Activated CD8-positive, alpha-beta memory T cell treated with anti-CD3 and anti-CD28 coated beads for 36 hours (primary cell): ENCODE measurements around the gene CYB5B. TPM values are rescaled to one million over a fixed set of nuclear protein-coding genes. Genes with fewer than 3 reads are reported as not detected.
"Not testable (repeated sequence)": the region's sequence is repeated elsewhere in the genome, so short reads cannot be mapped to it uniquely, and the experiment has no call there.

Source experiments
- CTCF ChIA-PET: fragments of 350-600 bp; sonication (Branson Sonifier 250); formaldehyde crosslinking; loops from one replicate; lab custom pipeline; 2021; ENCODE audit warnings: antibody characterized with exemption; lab: Charles Lee
- POLR2A ChIA-PET: fragments of 350-600 bp; sonication (Branson Sonifier 250); formaldehyde crosslinking; loops from one replicate; lab custom pipeline; 2021; ENCODE audit warnings: antibody characterized with exemption; lab: Charles Lee
- total RNA-seq, 2 experiments: library from RNA; stranded (reverse); gene quantifications; one replicate each; pipeline ENCODE4 v1.2.3, GENCODE V29; 2021

CYB5B gene
- total RNA-seq, 2 experiments from 2014 or later = 168 to 170 TPM

DNA sequence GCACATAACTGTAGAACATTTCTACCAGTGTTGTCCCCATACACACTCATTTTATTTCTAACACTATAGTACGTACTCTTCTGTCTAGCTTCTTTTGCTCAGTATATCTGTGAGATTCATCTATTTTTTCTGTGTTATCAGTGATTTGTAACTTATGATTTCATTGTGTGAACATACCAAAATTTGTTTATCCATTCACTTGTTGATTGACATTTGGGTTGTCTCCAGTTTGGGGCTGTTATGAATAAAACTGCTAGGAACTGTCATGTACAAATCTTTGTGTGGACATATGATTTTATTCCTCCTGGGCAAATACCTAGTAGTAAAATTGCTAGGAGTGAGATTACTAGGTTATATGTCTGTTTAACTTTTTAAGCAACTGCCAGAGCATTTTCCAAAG lies 9.6 kb downstream of the CYB5B start:
- ChIA-PET CTCF (interaction anchor here (0.7 to 0.9 kb wide), 2 partner anchors 16 to 22 kb away, joined by 3 to 5 read pairs; no protein-coding TSS in a partner anchor), POLR2A (interaction anchor here (0.6 kb wide), 1 partner anchor 210 kb away, joined by 3 read pairs; no protein-coding TSS in a partner anchor)

DNA sequence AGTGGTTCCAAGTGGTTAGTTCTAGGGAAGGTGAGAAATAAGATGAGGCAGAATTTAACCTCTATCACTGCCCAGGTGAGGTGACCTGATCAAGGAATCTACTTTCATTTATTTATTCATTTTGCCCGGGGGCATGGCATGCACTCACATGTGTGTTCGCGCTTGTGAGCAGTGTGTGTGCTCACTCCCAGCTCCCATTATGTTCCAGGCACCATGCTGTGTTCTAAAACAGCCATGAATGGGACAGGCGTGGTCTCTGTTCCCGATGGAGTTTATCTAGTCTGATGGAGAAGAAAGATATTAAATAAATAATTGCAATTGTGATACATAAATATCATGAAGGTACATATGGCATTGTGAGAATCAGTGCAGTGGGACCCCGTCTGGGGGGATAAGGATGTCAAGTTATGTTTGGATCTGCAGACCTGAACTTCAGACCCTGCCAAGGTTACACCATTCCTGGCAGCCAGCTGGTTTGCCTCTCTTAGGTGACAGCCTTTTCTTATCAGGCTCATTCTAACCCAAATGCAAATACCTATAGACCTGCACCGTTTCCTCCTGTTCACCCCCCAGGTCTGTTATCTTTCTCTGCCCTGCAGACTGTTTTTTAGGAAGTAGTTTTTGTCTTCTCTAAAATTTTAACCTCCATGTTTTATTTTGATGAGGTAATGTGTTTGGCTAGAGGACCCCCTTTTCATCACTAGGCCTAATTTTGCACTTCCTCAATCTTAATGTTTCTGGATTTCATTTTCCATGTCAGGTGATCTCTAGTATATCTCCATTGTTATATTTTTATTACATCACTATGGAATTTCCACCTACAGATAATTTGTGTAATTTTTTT lies 11.8 kb downstream of the CYB5B start:
- CTCF ChIA-PET = no interaction called here
- POLR2A ChIA-PET = no interaction called here

DNA sequence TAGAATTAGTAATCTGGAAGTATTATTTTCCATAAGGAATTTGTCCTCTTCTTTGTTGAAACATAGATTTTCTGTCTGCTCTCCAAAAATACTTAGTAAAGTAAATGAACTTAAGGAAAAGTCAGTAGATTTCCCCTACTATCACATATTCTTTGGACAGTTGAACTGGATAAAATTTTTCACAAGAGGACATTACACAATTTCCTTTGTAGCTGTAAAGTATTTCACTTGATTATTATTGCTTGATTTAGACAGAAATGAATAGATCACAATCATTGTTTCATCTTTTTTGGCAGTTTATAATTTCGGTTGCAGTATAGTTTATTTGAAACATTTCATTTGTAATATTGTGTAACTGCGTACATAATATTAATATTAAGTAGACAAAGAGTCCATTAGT lies 12.5 kb downstream of the CYB5B start:
- CTCF ChIA-PET = no interaction called here
- POLR2A ChIA-PET = no interaction called here

DNA sequence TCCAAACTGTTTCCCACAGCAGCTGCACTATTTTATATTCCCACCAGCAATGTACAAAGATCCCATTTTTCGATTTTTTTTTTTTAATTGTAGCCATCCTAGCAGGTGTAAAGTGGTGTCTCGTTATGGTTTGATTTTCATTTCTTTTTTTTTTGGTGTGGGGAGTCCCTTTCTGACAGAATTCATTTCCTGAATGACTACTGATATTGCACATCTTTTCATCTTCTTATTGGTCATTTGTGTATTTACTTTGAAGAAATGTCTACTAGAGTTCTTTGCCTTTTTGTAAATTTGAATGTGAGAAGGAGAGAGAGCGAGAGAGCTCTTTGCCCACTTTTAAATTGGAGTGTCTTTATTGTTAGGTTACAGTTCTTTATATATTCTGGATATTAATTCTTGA lies 14.0 kb downstream of the CYB5B start:
- CTCF ChIA-PET = interaction anchor here (0.8 kb wide), 1 partner anchor 146 kb away, joined by 3 read pairs; no protein-coding TSS in a partner anchor
- POLR2A ChIA-PET = interaction anchor here (0.6 kb wide), 1 partner anchor 679 kb away, joined by 10 read pairs; no protein-coding TSS in a partner anchor

DNA sequence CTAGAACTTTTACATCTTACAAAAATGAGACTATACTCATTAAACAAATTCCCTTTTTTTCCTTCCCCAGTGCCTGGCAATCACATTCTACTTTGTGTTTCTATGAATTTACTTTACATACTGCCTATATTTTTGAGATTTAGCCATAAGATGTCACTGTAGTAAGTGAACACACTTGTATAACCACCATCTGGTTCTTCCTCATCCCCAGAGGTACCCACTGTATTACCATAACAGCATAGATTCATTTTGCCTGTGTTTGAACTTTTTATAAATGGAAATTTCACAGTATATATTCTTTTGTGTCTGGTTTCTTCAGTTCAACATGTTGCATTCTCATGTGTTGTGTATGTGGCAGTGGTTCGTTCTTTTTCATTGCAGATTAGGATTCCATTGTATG lies 15.8 kb downstream of the CYB5B start:
- POLR2A ChIA-PET = no interaction called here
- CTCF ChIA-PET = no interaction called here

DNA sequence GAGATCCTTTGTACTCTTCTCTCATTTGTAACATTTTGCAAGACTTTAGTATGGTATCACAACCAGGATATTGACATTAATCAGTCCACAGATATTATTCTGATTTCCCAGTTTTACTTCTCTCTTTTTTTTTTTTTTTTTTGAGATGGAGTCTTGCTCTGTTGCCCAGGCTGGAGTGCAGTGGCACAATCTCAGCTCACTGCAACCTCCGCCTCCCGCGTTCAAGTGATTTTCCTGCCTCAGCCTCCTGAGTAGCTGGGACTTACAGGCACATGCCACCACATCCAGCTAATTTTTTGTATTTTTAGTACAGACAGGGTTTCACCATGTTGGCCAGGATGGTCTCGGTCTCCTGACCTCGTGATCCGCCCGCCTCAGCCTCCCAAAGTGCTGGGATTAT lies 16.6 kb downstream of the CYB5B start:
- POLR2A ChIA-PET = interaction anchor here (0.6 kb wide), 2 partner anchors 265 to 321 kb away, joined by 3 to 6 read pairs; no protein-coding TSS in a partner anchor
- CTCF ChIA-PET = not testable (repeated sequence)

DNA sequence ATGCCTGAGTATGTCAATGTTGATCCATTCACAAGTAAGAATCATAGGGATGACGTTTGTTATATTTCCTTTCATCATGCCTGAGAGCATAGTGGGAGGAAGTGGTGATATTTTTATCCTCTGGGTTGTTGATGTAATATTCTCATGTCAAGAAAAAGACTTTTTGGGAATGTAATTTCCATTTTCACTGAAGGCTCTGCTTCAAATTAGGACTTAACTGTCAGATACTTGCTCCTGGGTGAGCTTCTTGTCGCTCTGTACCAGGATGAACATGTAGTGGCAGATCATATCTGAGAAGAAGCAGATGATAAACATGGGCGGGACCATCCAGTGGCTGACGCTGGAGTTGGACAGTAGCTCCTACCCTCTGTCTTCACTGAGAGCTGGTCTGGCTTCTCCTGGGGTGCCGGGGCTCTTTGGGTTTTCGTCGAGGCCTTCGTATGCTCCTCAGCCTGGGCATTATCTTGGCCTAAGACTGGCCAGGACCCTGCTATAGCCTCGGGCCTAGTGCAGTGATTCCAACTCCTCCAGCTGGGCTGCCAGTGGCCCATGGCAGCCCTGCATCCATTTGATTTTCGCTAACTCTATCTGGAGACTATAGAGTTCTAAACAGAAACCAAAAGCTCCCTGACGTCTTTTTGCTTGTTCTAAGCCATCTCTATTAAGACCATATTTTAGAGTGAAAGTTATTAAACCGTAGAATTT lies 19.7 kb downstream of the CYB5B start:
- POLR2A ChIA-PET = interaction anchor here (0.5 to 0.7 kb wide), 2 partner anchors 28 to 73 kb away, joined by 4 to 9 read pairs; no protein-coding TSS in a partner anchor
- CTCF ChIA-PET = no interaction called here

DNA sequence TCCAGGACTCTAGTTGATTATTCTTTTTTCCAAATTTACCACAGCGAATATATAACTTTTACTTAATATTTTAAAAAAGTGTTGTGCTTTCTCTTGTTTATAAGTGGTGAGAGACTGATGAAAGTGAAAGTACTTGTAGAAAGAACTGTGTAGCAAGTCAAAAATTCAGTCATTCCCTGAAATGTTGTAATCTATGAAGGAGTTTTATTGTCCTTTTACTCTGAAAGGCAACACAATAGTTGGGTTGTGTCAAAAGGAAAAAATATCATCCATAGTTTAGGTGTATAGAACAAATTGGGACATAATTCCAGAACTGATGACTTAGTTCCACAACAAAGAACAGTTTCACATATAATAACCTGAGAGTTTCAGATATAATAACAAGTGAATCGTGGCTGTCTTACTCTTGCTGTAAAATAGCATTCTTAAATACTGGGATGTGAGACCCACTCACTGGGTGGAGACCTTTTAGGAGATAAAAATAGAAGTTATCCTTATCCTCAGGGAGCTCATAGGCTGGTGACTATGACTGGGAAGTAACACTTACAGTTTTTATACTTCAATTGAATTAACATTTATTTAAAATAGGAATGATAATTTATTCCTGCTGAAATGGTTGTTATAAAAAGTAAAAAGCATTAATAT lies 20.6 kb downstream of the CYB5B start:
- ChIA-PET CTCF (no interaction called here), POLR2A (no interaction called here)

DNA sequence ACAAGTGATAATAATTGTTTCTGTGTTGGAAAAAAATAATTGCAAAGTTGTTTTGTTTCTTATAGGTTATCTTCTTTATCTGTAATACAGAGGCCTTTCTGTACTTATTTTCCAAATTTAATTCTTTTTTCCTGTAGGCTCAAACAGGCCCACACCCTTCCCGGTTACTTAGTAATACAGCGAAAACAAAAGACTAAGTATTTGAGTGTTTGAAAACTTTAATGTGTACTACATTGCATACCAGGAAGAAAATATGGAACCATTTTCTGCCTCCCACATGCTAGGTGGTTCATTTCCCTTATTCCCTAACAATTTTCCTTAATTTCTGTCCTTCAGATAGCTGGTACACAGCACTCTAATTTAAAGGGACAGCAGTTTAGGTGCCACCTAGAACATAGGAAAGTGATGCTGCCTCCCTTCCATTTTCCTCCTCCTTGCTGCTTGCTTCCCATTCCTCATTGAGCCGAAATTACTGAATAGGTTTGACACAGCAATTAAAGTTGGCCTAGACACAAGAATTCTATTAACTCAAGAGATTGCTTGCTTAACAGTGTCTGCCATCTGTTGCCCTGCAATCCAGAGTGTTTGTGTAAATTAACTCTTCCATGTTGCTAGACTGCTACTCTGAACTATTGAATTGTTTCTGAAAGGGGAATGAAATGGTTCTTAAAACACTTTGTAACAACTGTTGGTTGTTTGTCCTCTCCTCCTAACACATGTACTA lies 24.2 kb downstream of the CYB5B start:
- CTCF ChIA-PET = no interaction called here
- POLR2A ChIA-PET = no interaction called here

DNA sequence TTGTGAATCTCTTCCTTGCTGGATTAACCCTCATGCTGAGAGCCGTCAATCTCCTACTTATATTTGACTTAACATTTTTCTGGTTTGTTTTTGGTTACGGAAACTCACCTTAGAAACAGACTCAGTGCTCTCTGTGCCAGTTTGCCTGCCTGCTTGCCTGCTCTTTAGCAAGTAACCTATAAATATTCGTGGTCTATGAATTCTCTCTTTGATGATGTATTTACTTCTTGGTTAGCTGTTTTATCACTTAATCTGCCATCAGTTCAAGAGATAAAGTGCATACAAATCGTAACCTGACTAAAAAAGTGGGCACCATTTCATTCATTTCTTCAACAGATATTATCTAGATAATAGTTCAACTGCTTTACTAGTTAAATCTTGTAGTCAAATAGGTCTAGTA lies 26.7 kb downstream of the CYB5B start:
- ChIA-PET POLR2A (no interaction called here), CTCF (no interaction called here)

DNA sequence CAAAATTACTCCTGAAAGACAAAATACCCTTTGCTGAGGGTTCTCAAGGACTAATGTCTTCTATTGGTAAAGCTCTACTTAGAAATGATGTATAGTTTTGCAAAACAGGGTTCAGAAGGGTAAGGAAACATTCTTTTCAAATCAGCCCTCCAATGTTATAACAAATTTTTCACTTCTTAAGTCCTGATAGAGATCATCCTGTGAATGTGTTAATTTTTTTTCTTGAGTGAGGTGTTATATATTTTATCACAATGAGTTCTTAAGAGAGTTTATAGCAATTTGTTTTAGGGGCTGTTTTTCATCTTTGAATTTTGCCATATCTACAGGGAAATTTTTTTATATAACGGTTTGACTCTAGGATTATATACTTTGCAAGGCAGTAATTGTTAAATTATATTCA lies 29.5 kb downstream of the CYB5B start:
- CTCF ChIA-PET = no interaction called here
- POLR2A ChIA-PET = no interaction called here

DNA sequence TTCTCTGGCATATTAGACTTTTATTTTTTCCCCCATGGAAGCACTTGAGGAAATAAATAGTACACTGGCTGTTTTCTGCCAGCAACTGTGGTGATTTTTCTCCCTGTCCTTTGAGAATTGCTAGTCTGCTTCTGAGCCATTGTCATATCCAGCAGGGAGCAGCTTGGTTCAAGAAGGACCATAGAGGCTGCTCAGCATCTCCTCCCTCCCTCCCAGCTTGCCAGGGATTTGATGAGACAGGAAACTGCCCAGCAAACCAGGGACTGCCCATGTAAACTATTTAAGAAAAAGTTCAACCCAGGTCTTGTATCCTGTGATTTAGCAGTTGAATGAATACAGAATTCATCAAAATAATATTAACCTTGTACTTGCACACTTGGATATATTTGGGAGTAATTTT lies 39.5 kb downstream of the CYB5B start:
- ChIA-PET POLR2A (interaction anchor here (0.6 kb wide), 1 partner anchor 11 kb away, joined by 7 read pairs; no protein-coding TSS in a partner anchor), CTCF (interaction anchor here (0.5 kb wide), 1 partner anchor 61 kb away, joined by 5 read pairs; no protein-coding TSS in a partner anchor)

DNA sequence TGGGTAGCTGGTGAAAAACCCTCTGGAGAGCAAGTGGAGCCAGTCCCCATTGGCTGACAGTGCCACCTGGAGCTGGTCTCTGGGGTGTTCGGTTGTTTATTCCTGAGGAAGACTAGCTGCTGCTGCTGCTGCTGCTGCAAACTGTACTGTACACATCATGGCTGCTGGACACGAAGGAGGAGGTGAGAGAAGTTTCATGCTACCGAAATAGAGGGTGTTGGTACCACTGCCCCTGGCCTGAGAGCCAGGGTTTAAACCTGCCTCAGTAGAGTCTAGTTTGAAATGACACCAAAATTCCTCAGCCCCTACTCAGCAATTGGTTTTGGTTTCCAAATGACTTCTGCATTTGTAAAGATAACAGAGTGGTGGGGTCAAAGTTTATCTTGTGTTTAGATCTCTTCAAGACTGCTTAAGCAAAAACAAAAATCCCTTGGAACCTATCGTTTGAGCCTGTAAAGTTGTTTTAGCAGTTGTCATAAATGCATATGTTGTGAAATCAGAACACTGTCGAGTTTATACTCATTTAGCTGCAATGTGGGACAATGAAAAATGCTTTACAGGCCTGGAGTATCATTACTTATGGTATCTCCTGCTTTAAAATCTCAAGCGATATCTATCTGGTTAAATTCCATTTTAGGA lies 40.8 kb downstream of the CYB5B start:
- ChIA-PET POLR2A (no interaction called here), CTCF (no interaction called here)

DNA sequence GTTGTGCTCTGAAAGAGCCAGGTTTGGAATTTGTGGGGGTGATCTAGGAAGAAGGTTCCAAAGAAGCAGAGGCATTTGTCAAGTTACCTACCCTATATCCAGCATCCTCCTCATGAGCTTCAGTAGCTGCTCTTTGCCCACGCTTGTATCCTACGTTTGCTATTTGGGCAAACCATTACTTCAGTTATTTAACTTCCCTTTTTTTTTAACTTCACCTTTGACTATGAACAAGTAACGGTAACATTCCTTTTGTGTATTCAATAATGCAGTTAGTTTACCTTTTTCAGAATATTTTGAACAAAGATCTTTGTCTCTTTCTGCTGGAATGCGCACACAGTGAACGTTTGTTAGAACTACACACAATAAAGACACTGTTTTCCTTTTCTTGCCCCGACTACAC lies 41.5 kb downstream of the CYB5B start:
- CTCF ChIA-PET = no interaction called here
- POLR2A ChIA-PET = no interaction called here

DNA sequence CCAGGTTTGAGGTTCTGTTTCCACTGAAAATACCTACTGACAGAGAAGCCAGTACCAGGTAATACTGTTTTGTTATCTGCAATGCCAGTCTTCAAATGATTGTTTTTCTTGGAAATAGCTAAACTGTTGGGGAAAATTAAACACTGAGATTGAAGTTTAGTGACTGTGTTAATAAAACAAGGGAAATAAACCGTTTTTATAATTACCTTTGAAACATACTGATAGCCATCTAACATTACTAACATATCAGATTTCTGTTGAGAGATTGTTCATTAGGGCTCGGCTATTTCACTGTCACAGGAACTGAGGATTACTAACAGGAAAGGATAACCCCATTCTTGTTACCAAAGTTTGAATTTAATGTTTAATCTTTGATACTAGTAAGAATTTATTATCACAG lies 42.1 kb downstream of the CYB5B start:
- POLR2A ChIA-PET = no interaction called here
- CTCF ChIA-PET = no interaction called here

DNA sequence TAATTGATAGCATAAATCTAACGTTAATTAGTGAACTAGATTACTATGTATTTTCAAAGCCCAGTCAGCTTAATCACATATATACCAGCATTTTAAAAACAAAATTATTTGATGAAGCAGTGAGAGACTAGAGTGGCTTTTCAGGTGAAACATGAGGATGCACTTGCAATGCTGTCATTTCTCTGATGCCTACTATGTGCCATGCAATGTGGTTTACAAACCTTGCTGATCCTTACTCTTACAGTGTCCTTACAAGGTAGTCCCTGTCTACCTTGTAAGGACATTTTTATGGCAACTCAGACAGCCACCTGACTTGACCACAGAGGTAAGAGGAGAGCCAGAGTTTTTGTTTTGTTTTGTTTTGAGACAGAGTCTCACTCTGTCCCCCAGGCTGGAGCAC lies 42.7 kb downstream of the CYB5B start:
- ChIA-PET POLR2A (no interaction called here), CTCF (no interaction called here)

DNA sequence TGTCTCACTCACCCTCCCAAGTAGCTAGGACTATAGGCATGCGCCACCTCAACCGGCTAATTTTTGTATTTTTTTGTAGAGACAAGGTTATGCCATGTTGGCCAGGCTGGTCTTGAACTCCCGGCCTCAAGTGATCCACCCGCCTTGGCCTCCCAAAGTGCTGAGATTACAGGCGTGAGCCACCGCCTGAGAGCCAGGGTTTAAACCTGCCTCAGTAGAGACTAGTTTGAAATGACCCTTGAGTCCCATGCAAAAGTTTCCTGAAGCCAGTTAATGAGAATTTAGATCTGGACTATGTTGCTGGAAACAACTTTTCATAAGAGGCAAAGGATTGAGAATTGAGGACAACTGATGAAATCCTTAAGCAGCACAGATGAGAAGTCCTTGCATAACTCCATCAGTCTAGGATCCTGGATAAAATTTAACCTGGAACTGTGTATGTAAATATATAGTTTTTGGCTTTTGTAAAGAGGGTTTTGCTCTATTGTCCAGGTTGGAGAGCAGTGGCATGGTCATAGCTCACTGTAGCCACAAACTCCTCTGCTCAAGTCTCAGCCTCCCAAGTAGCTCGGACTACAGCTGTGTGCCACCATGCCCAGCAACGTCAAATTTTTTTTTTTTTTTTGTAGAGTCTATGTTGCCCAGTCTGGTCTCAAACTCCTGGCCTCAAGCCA lies 43.2 kb downstream of the CYB5B start:
- CTCF ChIA-PET = interaction anchor here (0.6 kb wide), 1 partner anchor 60 kb away, joined by 3 read pairs; no protein-coding TSS in a partner anchor
- POLR2A ChIA-PET = interaction anchor here (0.7 kb wide), 1 partner anchor 120 kb away, joined by 3 read pairs; no protein-coding TSS in a partner anchor
